GM19438 (cell line): ENCODE measurements around the gene NLRP4.

Experiments
- ATAC-seq: cut with Tn5 transposase; IDR thresholded peaks from one replicate; pipeline ENCODE4 v1.9.1; 2021; ENCODE audit warnings: low read depth; ENCODE audit not compliant: unreplicated experiment

Gene NLRP4

GRCh38 chr19:55836340-55836739 lies at the start of gene NLRP4:
Gene NLRP4 (plus strand): TSS chr19:55836540. CDS start chr19:55852081, 15,541 bp downstream.
- ATAC-seq, result no peak

GRCh38 chr19:55795021-55795420 lies 41.3 kb upstream of the NLRP4 start:
- no peak for ATAC-seq

GRCh38 chr19:55801416-55801815 lies 34.9 kb upstream of the NLRP4 start:
- no peak for ATAC-seq

GRCh38 chr19:55802281-55802680 lies 34.1 kb upstream of the NLRP4 start:
- no peak for ATAC-seq

- ATAC-seq, result no peak
These were observed 26.8 kb upstream of the NLRP4 start for GRCh38 chr19:55809381-55810058.

- ATAC-seq, result no peak
These were observed 25.0 kb upstream of the NLRP4 start for GRCh38 chr19:55811340-55811739.

- ATAC-seq, result no peak
These were observed 23.9 kb upstream of the NLRP4 start for GRCh38 chr19:55812449-55812848.

- no peak for ATAC-seq
These were observed 22.4 kb upstream of the NLRP4 start for GRCh38 chr19:55813906-55814305.

GRCh38 chr19:55820037-55820436 lies 16.3 kb upstream of the NLRP4 start:
- peak; percentile 54 for ATAC-seq

GRCh38 chr19:55830656-55831055 lies 5.7 kb upstream of the NLRP4 start:
- no peak for ATAC-seq

GRCh38 chr19:55831846-55832245 lies 4.5 kb upstream of the NLRP4 start, which contains the start of gene NLRP11:
Gene NLRP11 (minus strand): TSS chr19:55831999. CDS start chr19:55818174, 13,825 bp downstream.
- no peak for ATAC-seq

GRCh38 chr19:55832676-55833075 lies 3.7 kb upstream of the NLRP4 start:
- no peak for ATAC-seq

GRCh38 chr19:55838251-55838650 lies 1.9 kb downstream of the NLRP4 start:
- no peak for ATAC-seq

- no peak for ATAC-seq
These were observed 2.6 kb downstream of the NLRP4 start for GRCh38 chr19:55838906-55839305.

- no peak for ATAC-seq
These were observed 18.8 kb downstream of the NLRP4 start for GRCh38 chr19:55855160-55855559.

GRCh38 chr19:55857149-55857548 lies 20.8 kb downstream of the NLRP4 start:
- ATAC-seq, result no peak

- ATAC-seq, result no peak
These were observed 21.6 kb downstream of the NLRP4 start for GRCh38 chr19:55857974-55858373.

- ATAC-seq, result no peak
These were observed 22.1 kb downstream of the NLRP4 start for GRCh38 chr19:55858401-55858800.

- ATAC-seq, result no peak
These were observed 22.6 kb downstream of the NLRP4 start for GRCh38 chr19:55858969-55859368.

- no peak for ATAC-seq
These were observed 30.2 kb downstream of the NLRP4 start for GRCh38 chr19:55866521-55866920.

GRCh38 chr19:55867101-55867500 lies 30.8 kb downstream of the NLRP4 start:
- ATAC-seq, result no peak

GRCh38 chr19:55870736-55871135 lies 34.4 kb downstream of the NLRP4 start:
- no peak for ATAC-seq

- ATAC-seq, result no peak
These were observed 40.9 kb downstream of the NLRP4 start for GRCh38 chr19:55877211-55877610.
